K562 (cell line): ENCODE results near the gene SLC25A51. TPM values are rescaled to one million over a fixed set of nuclear protein-coding genes. Genes with fewer than 3 reads are reported as not detected.

Source experiments
- KAT7 ChIP-seq: sonication (generic); formaldehyde crosslinking; IDR thresholded peaks from 2 replicates; pipeline ENCODE4 v1.8.0; 2022; ENCODE audit warnings: missing genetic modification reagents, mild to moderate bottlenecking, borderline replicate concordance
- MCM7 ChIP-seq, 2 experiments: fragments of 450-650 bp; IDR thresholded peaks; 2 replicates each; pipeline ENCODE4 v1.6.1; 2016 to 2018
- MECOM ChIP-seq: fragments of 250-450 bp; sonication (Bioruptor Pico); IDR thresholded peaks from 2 replicates; pipeline ENCODE4 v1.8.0; 2022; ENCODE audit warnings: inconsistent platforms
- MTA1 ChIP-seq: fragments of 450-650 bp; IDR thresholded peaks from 2 replicates; pipeline ENCODE4 v1.6.1; 2017; ENCODE audit warnings: borderline replicate concordance
- MTF1 ChIP-seq: fragments of 250-450 bp; sonication (Bioruptor Pico); IDR thresholded peaks from 2 replicates; pipeline ENCODE4 v1.9.0; 2021; ENCODE audit warnings: moderate library complexity, mild to moderate bottlenecking, inconsistent platforms, borderline replicate concordance
- SMAD2 ChIP-seq: fragments of 150-350 bp; IDR thresholded peaks from 2 replicates; pipeline ENCODE4 v1.6.1; 2014; ENCODE audit warnings: low read depth, mild to moderate bottlenecking, low read length
- polyA plus RNA-seq, 8 experiments: library from polyadenylated mRNA; depleted of rRNA in 4 of 8; stranded (reverse) in 5 of 8; unstranded in 3 of 8; fragments of >200 nt; fragmentation: Nextera tagmentation in 2 of 8; fragmentation: Illumina TruSeq in 1 of 8; extraction: Ambion mirVana in 2 of 8; extraction: Trizol in 1 of 8; gene quantifications; 2 replicates each; pipeline versions ENCODE4 v1.2.1 to v1.2.3, GENCODE V29; 2011 to 2014; ENCODE audit warnings: inconsistent platforms in 1 of 8, missing spikeins in 1 of 8
- total RNA-seq, 7 experiments: library from RNA; depleted of rRNA in 6 of 7; stranded (reverse); fragments of >200 nt in 6 of 7; fragmentation: Illumina TruSeq in 2 of 7; extraction: Trizol in 2 of 7; gene quantifications; 2 replicates each; pipeline versions ENCODE4 v1.2.1 to v1.2.3, GENCODE V29; 2011 to 2021; ENCODE audit warnings: low replicate concordance in 1 of 7
- TF ChIP-seq, protein P1 (sequence below): sonication (generic); formaldehyde crosslinking; IDR thresholded peaks from 2 replicates; pipeline ENCODE4 v1.8.0; 2022; ENCODE audit warnings: missing genetic modification reagents, mild to moderate bottlenecking, borderline replicate concordance
- TF ChIP-seq, protein P2 (sequence below): sonication (generic); formaldehyde crosslinking; IDR thresholded peaks from 2 replicates; pipeline ENCODE4 v1.8.0; 2023; ENCODE audit warnings: missing genetic modification reagents, mild to moderate bottlenecking, borderline replicate concordance

SLC25A51 gene
- total and polyA plus RNA-seq, 9 of the 15 experiments (the other 6 are each of a cell fraction or from before 2014, with no cell fraction given) = 9.1 to 40.7 (median 24.5) TPM

GRCh38 chr9:37913480-37914153, 9.7 kb upstream of the SLC25A51 start (continued):
- TF ChIP-seq, protein P1, sequence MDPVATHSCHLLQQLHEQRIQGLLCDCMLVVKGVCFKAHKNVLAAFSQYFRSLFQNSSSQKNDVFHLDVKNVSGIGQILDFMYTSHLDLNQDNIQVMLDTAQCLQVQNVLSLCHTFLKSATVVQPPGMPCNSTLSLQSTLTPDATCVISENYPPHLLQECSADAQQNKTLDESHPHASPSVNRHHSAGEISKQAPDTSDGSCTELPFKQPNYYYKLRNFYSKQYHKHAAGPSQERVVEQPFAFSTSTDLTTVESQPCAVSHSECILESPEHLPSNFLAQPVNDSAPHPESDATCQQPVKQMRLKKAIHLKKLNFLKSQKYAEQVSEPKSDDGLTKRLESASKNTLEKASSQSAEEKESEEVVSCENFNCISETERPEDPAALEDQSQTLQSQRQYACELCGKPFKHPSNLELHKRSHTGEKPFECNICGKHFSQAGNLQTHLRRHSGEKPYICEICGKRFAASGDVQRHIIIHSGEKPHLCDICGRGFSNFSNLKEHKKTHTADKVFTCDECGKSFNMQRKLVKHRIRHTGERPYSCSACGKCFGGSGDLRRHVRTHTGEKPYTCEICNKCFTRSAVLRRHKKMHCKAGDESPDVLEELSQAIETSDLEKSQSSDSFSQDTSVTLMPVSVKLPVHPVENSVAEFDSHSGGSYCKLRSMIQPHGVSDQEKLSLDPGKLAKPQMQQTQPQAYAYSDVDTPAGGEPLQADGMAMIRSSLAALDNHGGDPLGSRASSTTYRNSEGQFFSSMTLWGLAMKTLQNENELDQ (CRISPR knock-in tag) = no peak
- no peak for TF ChIP-seq SMAD2
- peak; percentile 93 for TF ChIP-seq MECOM (CRISPR knock-in tag)
- TF ChIP-seq MTA1 = no peak; the same call in 1 of the 2 replicates
- TF ChIP-seq, protein P2, sequence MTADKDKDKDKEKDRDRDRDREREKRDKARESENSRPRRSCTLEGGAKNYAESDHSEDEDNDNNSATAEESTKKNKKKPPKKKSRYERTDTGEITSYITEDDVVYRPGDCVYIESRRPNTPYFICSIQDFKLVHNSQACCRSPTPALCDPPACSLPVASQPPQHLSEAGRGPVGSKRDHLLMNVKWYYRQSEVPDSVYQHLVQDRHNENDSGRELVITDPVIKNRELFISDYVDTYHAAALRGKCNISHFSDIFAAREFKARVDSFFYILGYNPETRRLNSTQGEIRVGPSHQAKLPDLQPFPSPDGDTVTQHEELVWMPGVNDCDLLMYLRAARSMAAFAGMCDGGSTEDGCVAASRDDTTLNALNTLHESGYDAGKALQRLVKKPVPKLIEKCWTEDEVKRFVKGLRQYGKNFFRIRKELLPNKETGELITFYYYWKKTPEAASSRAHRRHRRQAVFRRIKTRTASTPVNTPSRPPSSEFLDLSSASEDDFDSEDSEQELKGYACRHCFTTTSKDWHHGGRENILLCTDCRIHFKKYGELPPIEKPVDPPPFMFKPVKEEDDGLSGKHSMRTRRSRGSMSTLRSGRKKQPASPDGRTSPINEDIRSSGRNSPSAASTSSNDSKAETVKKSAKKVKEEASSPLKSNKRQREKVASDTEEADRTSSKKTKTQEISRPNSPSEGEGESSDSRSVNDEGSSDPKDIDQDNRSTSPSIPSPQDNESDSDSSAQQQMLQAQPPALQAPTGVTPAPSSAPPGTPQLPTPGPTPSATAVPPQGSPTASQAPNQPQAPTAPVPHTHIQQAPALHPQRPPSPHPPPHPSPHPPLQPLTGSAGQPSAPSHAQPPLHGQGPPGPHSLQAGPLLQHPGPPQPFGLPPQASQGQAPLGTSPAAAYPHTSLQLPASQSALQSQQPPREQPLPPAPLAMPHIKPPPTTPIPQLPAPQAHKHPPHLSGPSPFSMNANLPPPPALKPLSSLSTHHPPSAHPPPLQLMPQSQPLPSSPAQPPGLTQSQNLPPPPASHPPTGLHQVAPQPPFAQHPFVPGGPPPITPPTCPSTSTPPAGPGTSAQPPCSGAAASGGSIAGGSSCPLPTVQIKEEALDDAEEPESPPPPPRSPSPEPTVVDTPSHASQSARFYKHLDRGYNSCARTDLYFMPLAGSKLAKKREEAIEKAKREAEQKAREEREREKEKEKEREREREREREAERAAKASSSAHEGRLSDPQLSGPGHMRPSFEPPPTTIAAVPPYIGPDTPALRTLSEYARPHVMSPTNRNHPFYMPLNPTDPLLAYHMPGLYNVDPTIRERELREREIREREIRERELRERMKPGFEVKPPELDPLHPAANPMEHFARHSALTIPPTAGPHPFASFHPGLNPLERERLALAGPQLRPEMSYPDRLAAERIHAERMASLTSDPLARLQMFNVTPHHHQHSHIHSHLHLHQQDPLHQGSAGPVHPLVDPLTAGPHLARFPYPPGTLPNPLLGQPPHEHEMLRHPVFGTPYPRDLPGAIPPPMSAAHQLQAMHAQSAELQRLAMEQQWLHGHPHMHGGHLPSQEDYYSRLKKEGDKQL (CRISPR knock-in tag) = no peak
- TF ChIP-seq MCM7 (IDR thresholded peaks at IDR 0.05) = no peak
- no peak for TF ChIP-seq MTF1
- no peak for TF ChIP-seq KAT7 (CRISPR knock-in tag)
